Testis (tissue), 5 donors: ENCODE data around the gene LRRN1. TPM values are rescaled to one million over a fixed set of nuclear protein-coding genes. Genes with fewer than 3 reads are reported as not detected.
A peak's percentile ranks its signal among the peaks of the same experiment; 100 is the strongest.

Source experiments
- DNase-seq: peaks from one replicate; pipeline ENCODE4 v3.0.0-alpha.2; 2019
- H3K27ac ChIP-seq, 2 donors: fragments of 200-600 bp; sonication (generic); one replicate each; pipeline ENCODE4 v1.5.1; 2019
- H3K27me3 ChIP-seq: fragments of 200-600 bp; sonication (generic); one replicate; pipeline ENCODE4 v1.5.1; 2019
- H3K36me3 ChIP-seq: fragments of 200-600 bp; sonication (generic); one replicate; pipeline ENCODE4 v1.5.1; 2017; ENCODE audit warnings: low read depth; ENCODE audit errors: missing control alignments
- H3K4me1 ChIP-seq: fragments of 200-600 bp; sonication (generic); one replicate; pipeline ENCODE4 v1.5.1; 2019
- H3K4me3 ChIP-seq, 2 donors: fragments of 200-600 bp; sonication (generic); one replicate each; pipeline ENCODE4 v1.5.1; 2017 to 2019
- H3K9me3 ChIP-seq: fragments of 200-600 bp; sonication (generic); one replicate; pipeline ENCODE4 v1.5.1; 2017
- POLR2A ChIP-seq: fragments of 450-650 bp; IDR thresholded peaks from one replicate; pipeline ENCODE4 v1.6.1; 2017; ENCODE audit warnings: antibody characterized with exemption, mild to moderate bottlenecking, moderate library complexity
- WGBS, 2 donors: methylation state at CpG; one replicate each; pipeline ENCODE4 v1.1.5; 2018; 5-methylcytosine and 5-hydroxymethylcytosine counted together
- intact Hi-C: fragments of 100-400 bp; cut with DNase I; formaldehyde crosslinking; loops from one replicate; pipeline ENCODE4 v1.15.1; 2023; ENCODE audit warnings: low total_unique reads
- long read RNA-seq, 2 donors: transcript quantifications; one replicate each; lab custom pipeline, GENCODE V29; 2026
- polyA plus RNA-seq: library from polyadenylated mRNA; stranded (reverse); fragments of 350-450 nt; fragmentation: Illumina TruSeq; extraction: RNeasy Lipid Tissue Mini Kit (QIAGEN cat#74804); gene quantifications from one replicate; pipeline ENCODE4 v1.2.3, GENCODE V29; 2014; ENCODE audit warnings: low read depth, low replicate concordance; ENCODE audit not compliant: insufficient read depth
- total RNA-seq, 2 donors: library from RNA; depleted of rRNA; stranded (reverse); fragments of >200 nt; gene quantifications; one replicate each; pipeline ENCODE4 v1.2.3, GENCODE V29; 2016
- TF ChIP-seq, protein P1 (sequence below), 3 experiments: fragments of 450-650 bp in 2 of 3; fragments of 200-600 bp in 1 of 3; sonication (generic) in 1 of 3; IDR thresholded peaks; one replicate each; pipeline ENCODE4 v1.5.1; 2016 to 2019; ENCODE audit warnings: antibody characterized with exemption in 3 of 3, mild to moderate bottlenecking in 2 of 3, moderate library complexity in 1 of 3

LRRN1 gene
- total RNA-seq (10 to 100 TPM; 51.3 to 58.9 TPM), polyA plus RNA-seq (24.5 TPM)
- long read RNA-seq, donor 1, transcript LRRN1-201 (2 exons, 3,823 nt): major isoform, 14 of 23 reads
- long read RNA-seq, donor 1, partial matches to known transcripts: 9 of 23 reads
- long read RNA-seq, donor 1, other reads (novel, unspliced or antisense): 0 of 23 reads
- long read RNA-seq, donor 2, transcript LRRN1-201 (2 exons, 3,823 nt): major isoform, 6 of 12 reads
- long read RNA-seq, donor 2, partial matches to known transcripts: 6 of 12 reads
- long read RNA-seq, donor 2, other reads (novel, unspliced or antisense): 0 of 12 reads

GRCh38 chr3:3799173-3800079 lies at the start of gene LRRN1:
TSS of gene LRRN1 (plus strand) at chr3:3799431. CDS start at chr3:3844642, 45,211 bp downstream.
- peak within 1 kb of the TSS; percentile 60 to 85 for H3K27ac ChIP-seq
- WGBS, 2 donors: 0 to 1% methylated on average over 14 to 77 of the region's 102 CpGs

DNA sequence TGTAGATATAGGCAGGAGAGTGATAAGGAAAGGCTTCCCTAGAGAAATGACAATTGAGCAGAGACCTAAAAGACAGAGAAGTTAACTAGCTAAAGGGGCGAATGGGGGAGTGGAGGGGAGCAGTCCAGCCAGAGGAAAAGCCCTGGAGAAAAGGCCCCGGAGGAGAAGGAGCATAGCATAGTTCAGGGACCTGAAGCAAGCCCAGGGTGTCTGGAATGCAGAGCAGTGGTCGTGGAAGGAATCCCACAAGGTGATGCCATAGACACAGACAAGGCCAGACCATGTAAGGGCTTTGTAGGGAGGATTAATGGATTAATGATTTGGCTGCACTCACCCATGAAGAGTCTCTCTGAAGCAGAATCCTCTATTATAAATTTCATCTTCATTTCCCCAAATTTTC lies 45.8 kb upstream of the LRRN1 start:
- WGBS, 2 donors: 55 to 59% methylated on average over 3 of the region's 3 CpGs
- H3K4me1 ChIP-seq: no peaks in the 10 kb centered on the region
- H3K4me3 ChIP-seq: no peak overlapping the region
- no peak overlapping the region for H3K27ac ChIP-seq
- TF ChIP-seq POLR2A: no peak
- TF ChIP-seq, protein P1, sequence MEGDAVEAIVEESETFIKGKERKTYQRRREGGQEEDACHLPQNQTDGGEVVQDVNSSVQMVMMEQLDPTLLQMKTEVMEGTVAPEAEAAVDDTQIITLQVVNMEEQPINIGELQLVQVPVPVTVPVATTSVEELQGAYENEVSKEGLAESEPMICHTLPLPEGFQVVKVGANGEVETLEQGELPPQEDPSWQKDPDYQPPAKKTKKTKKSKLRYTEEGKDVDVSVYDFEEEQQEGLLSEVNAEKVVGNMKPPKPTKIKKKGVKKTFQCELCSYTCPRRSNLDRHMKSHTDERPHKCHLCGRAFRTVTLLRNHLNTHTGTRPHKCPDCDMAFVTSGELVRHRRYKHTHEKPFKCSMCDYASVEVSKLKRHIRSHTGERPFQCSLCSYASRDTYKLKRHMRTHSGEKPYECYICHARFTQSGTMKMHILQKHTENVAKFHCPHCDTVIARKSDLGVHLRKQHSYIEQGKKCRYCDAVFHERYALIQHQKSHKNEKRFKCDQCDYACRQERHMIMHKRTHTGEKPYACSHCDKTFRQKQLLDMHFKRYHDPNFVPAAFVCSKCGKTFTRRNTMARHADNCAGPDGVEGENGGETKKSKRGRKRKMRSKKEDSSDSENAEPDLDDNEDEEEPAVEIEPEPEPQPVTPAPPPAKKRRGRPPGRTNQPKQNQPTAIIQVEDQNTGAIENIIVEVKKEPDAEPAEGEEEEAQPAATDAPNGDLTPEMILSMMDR (IDR thresholded peaks at IDR 0.05): no peak
- intact Hi-C loops: no loop called here
- no peaks in the 10 kb centered on the region for H3K36me3 ChIP-seq
- no peaks in the 10 kb centered on the region for H3K27me3 ChIP-seq
- no peaks in the 10 kb centered on the region for H3K9me3 ChIP-seq
- no peak for DNase-seq

More at GRCh38 chr3:3799173-3800079, at the start of gene LRRN1:
- no peaks in the 10 kb centered on the region for H3K27me3 ChIP-seq
- H3K4me3 ChIP-seq: peak within 1 kb of the TSS; percentile 59 to 76
- intact Hi-C loops: no loop called here
- H3K4me1 ChIP-seq: peaks cover 6% of the 10 kb centered on the region
- H3K9me3 ChIP-seq: no peaks in the 10 kb centered on the region
- H3K36me3 ChIP-seq: no peaks in the 10 kb centered on the region
- DNase-seq: peak; percentile 93
- TF ChIP-seq, protein P1 (IDR thresholded peaks at IDR 0.05): no peak
- TF ChIP-seq POLR2A: no peak

DNA sequence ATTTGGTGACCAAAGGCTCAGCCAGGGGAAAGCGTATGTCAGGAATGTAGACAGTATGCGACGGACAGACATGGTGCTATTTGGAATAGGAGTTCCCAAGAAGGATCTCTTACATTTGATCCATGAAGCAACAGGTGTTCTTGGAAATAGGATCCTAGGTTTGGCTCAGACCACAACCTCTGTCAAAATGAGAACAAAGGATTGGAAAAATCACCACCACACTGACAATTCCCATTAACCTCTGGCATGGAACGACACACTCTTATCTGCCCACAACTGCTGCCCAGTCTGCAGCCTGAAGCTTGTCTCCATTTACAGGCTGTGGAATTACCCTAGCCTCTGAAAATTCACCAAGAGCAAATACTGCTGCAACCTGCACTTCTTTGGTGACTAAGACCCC lies 33.6 kb upstream of the LRRN1 start:
- Histone ChIP-seq H3K27ac (no peak overlapping the region), H3K4me3 (no peak overlapping the region), H3K36me3 (no peaks in the 10 kb centered on the region), H3K27me3 (no peaks in the 10 kb centered on the region), H3K9me3 (no peaks in the 10 kb centered on the region), H3K4me1 (no peaks in the 10 kb centered on the region)
- DNase-seq: no peak
- 72 to 90% methylated on average over 4 of the region's 4 CpGs for WGBS, 2 donors
- intact Hi-C loops: no loop called here
- TF ChIP-seq, protein P1 (IDR thresholded peaks at IDR 0.05): no peak
- no peak for TF ChIP-seq POLR2A

GRCh38 chr3:3766140-3766539 lies 33.1 kb upstream of the LRRN1 start:
- TF ChIP-seq, protein P1 (IDR thresholded peaks at IDR 0.05): no peak
- TF ChIP-seq POLR2A: no peak
- no peak for DNase-seq
- H3K4me1 ChIP-seq: no peaks in the 10 kb centered on the region
- intact Hi-C loops: no loop called here
- WGBS, 2 donors: 71 to 82% methylated on average over 1 of the region's 1 CpG
- no peak overlapping the region for H3K27ac ChIP-seq
- no peaks in the 10 kb centered on the region for H3K9me3 ChIP-seq
- H3K36me3 ChIP-seq: no peaks in the 10 kb centered on the region
- H3K4me3 ChIP-seq: no peak overlapping the region
- H3K27me3 ChIP-seq: no peaks in the 10 kb centered on the region
